GM10266 (cell line): ENCODE measurements around the gene IL1RAPL2.

ENCODE experiments used
- DNase-seq: peaks from one replicate; pipeline ENCODE4 v3.0.0; 2012; ENCODE audit errors: extremely low spot score
- TF ChIP-seq, protein P1 (sequence below): IDR thresholded peaks from 2 replicates; pipeline ENCODE4 v1.5.1; 2012; ENCODE audit warnings: mild to moderate bottlenecking, low read depth; ENCODE audit not compliant: control insufficient read depth, insufficient read depth; ENCODE audit errors: missing control alignments

The IL1RAPL2 gene

DNA sequence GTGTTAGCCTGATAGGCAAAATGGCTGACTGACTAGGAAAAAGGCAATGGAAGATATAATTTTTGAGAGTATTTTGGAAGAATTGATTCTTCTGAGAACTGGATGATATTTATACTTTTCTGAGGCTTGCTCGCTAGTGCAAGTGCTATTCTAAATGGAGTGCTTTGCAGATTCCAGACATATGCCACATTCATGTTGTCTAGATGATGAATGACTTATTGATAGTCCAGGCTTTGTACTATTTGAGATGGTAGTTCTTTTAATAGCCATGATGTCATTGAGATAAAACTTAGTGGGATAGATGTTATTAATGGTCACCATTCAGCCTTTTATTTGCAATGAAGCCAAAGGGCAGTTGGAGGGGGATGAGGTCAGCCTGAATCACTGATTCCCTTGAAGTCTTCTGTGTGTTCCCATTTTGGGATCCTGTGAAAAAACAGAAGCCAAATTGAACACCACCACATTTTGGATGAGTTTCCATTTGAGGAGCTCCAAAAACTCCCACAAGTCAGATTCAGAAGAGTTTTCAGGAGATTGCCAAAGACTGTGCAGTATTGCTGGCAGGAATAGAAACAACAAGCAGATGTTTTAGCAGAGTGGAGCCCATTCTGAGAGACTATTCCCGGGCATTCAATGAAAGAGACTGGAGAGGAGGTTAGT lies 184.1 kb downstream of the IL1RAPL2 start:
- no peak for DNase-seq
- TF ChIP-seq, protein P1, sequence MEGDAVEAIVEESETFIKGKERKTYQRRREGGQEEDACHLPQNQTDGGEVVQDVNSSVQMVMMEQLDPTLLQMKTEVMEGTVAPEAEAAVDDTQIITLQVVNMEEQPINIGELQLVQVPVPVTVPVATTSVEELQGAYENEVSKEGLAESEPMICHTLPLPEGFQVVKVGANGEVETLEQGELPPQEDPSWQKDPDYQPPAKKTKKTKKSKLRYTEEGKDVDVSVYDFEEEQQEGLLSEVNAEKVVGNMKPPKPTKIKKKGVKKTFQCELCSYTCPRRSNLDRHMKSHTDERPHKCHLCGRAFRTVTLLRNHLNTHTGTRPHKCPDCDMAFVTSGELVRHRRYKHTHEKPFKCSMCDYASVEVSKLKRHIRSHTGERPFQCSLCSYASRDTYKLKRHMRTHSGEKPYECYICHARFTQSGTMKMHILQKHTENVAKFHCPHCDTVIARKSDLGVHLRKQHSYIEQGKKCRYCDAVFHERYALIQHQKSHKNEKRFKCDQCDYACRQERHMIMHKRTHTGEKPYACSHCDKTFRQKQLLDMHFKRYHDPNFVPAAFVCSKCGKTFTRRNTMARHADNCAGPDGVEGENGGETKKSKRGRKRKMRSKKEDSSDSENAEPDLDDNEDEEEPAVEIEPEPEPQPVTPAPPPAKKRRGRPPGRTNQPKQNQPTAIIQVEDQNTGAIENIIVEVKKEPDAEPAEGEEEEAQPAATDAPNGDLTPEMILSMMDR = no peak

DNA sequence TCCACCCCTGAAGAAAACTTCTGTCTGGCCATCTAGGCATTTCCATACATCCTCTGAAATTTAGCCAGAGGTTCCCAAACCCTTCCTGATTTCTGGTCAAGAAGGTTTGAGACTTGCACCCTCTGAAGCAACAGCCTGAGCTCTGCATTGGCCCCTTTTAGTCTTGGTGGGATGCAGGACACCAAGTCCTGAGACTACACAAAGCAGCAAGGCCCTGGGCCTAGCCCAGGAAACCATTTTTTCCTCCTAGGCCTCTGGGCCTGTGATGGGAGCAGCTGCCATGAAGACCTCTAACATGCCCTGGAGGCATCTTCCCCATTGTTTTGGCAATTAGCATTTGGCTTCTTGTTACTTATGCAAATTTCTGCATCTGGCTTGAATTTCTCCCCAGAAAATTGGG lies 196.6 kb downstream of the IL1RAPL2 start:
- TF ChIP-seq, protein P1 = no peak
- no peak for DNase-seq

DNA sequence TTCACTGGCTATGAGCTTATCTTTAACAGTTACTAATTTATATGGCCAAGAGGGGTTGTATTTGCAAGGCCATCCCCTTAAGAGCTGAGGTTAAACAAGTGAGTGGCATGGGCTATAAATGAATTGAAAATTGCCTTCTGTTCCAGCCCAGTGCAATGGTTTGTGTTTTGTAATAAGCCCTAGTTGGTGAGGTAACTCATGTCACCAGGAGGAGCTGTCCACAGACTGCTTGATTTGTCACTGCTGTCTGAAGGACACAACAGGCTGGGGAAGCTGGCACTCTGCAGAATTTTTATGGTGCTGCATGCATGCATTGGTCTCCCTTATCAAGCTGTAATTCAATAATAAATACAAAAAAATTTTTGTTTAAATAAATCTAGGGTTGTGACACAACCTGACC lies 223.8 kb downstream of the IL1RAPL2 start:
- no peak for DNase-seq
- TF ChIP-seq, protein P1 = no peak

DNA sequence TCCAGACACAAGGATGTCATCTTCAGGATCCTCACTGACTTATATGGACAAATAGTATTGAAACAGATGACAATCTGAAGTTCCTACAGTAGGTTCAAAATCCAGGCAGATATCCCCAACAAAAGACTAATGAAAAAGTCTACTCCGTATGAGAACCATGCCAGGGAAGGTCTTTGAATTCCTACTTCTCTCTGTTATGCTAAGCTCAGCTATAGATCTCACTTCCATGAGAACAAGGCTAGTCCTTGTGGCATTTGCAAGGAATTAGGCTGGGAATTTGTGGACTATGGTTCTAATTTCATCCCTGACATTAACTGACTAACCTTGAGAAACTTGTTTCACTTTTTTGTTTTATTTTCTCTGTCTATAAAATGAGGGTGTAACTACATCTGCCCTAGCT lies 229.8 kb downstream of the IL1RAPL2 start:
- DNase-seq = no peak
- TF ChIP-seq, protein P1 = no peak

- DNase-seq = no peak
- TF ChIP-seq, protein P1 = no peak
Observed at GRCh38 chrX:104803219-104803618, 237.2 kb downstream of the IL1RAPL2 start.

DNA sequence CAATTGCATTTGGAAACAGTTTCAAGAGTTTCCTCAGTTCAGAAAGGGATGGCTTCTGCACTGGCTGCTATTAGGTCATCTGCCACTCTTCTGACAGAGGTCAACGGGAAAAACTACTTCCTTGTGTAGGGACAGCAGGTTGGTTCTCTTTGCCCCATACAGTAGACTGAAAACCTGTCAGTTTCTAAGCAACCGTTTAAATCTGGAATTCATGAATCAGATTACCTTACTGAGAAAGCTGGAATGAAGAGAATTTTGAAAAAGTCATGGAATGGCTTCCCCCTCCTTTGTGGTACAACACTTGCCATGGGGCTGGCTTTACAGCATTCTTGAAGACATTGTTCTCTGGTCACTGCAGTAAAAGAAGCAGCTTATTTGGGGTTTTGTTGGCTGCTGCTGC lies 240.3 kb downstream of the IL1RAPL2 start:
- no peak for DNase-seq
- TF ChIP-seq, protein P1 = no peak

DNA sequence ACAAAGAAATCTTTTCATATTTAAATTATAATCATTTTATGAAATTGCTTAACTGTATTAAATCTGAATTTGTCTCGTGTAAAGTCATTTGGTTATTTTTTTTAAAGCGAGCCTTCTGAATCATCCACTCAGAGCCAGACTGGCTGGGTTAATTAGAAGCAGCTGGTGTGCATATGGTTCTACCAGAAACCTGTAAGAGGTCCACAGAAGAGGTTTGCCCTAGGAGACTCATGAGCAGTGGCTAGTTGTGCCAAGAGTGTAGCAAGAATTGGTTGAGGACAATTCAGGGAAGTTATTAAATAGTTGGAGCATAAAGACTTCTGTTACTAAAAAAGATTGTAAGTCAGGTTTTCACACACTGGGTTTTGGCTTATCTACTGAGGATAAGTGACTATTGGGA lies 267.4 kb downstream of the IL1RAPL2 start:
- TF ChIP-seq, protein P1 = no peak
- no peak for DNase-seq
